AG04449 (cell line): Measurements from ENCODE around the gene AGMO.
"Not testable (repeated sequence)": the region's sequence is repeated elsewhere in the genome, so short reads cannot be mapped to it uniquely, and the experiment has no call there.

Experiments
- CTCF ChIA-PET: fragments of 350-600 bp; formaldehyde crosslinking; extraction: SDS; loops from one replicate; lab custom pipeline; 2021; ENCODE audit warnings: antibody characterized with exemption; lab: Yijun Ruan, JAX
- POLR2A ChIA-PET: fragments of 400-600, 350-600 bp; formaldehyde crosslinking; extraction: SDS; loops from one replicate; lab custom pipeline; 2020; ENCODE audit warnings: antibody characterized with exemption, inconsistent platforms; lab: Yijun Ruan, JAX
- DNase-seq: peaks from one replicate; pipeline ENCODE4 v3.0.0-alpha.2; 2010; ENCODE audit warnings: low read depth, low spot score
- H3K4me3 ChIP-seq: 2 replicates; pipeline ENCODE4 v1.5.1; 2011; ENCODE audit warnings: low read depth, mild to moderate bottlenecking, control low read depth, low read length
- TF ChIP-seq, protein P1 (sequence below): IDR thresholded peaks from one replicate; pipeline ENCODE4 v1.5.1; 2011; ENCODE audit warnings: mild to moderate bottlenecking, moderate library complexity, low read length, control low read depth, inconsistent platforms; ENCODE audit not compliant: insufficient read depth; ENCODE audit errors: missing control alignments

AGMO gene

DNA sequence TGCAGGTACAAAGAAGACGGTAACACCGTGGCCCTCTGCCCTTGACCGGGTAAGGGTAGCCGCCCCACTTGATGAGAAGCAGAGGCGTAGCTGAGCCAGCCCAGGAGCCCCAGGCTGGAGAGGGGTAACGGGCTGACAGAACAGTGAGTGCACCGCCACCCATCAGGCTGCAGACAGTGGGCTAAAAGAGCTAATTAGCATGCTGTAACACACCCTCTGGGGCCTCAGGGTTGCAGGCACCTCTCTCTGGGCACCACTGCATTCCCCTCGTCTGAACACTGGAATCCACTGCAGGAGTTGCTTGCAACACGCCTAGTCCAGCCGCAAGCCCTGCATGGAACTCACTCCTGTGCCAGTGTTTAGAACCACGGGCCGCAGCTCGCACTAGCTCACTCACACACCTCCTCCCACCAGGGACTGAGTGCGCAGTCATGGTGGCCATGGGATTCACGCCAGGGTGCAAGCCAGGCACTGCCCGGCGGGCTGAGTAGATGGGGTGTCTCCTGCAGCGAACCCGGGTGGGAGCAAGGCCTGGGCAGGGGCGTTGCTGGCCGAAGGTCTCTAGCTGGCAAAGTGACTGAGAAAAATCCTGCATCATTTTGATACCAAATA lies 36.1 kb downstream of the AGMO start:
- CTCF ChIA-PET: no interaction called here

DNA sequence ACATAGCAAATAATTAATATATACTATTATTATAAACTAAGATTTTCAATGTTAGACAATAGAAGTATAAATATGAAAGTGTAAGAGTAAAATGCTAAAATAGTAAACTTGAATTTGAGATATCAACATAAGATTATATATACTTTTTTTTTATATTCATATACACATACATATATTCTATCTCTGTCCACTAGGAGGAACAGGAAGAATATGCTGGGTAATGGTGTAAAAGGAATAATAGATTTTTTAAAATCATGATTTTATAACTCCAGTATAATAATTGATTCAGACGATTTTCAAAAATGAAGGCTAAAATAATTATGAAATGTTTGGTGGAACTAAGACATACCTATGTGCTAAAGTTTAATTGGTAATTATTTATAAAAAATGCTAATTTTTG lies 37.7 kb downstream of the AGMO start:
- TF ChIP-seq, protein P1, sequence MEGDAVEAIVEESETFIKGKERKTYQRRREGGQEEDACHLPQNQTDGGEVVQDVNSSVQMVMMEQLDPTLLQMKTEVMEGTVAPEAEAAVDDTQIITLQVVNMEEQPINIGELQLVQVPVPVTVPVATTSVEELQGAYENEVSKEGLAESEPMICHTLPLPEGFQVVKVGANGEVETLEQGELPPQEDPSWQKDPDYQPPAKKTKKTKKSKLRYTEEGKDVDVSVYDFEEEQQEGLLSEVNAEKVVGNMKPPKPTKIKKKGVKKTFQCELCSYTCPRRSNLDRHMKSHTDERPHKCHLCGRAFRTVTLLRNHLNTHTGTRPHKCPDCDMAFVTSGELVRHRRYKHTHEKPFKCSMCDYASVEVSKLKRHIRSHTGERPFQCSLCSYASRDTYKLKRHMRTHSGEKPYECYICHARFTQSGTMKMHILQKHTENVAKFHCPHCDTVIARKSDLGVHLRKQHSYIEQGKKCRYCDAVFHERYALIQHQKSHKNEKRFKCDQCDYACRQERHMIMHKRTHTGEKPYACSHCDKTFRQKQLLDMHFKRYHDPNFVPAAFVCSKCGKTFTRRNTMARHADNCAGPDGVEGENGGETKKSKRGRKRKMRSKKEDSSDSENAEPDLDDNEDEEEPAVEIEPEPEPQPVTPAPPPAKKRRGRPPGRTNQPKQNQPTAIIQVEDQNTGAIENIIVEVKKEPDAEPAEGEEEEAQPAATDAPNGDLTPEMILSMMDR: no peak
- DNase-seq: no peak
- H3K4me3 ChIP-seq: no peak overlapping the region
- CTCF ChIA-PET: no interaction called here
- POLR2A ChIA-PET: no interaction called here

More for the DNA sequence above, 36.1 kb downstream of the AGMO start:
- no peak for DNase-seq
- POLR2A ChIA-PET: no interaction called here
- no peak overlapping the region for H3K4me3 ChIP-seq
- TF ChIP-seq, protein P1: no peak

DNA sequence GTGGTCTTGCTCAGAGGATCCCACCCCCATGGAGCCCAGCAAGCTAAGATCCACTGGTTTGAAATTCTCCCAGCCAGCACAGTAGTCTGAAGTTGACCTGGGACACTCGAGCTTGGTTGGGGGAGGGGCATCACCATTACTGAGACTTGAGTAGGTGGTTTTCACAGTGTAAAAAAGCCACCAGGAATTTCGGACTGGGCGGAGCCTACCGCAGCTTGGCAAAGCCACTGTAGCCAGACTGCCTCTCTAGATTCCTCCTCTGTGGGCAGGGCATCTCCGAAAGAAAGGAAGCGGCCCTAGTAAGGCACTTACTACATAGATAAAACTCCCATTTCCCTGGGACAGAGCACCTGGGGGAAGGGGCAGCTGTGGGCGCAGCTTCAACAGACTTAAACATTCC lies 44.0 kb downstream of the AGMO start:
- H3K4me3 ChIP-seq, DNase-seq, CTCF ChIA-PET, POLR2A ChIA-PET: not testable (repeated sequence)

DNA sequence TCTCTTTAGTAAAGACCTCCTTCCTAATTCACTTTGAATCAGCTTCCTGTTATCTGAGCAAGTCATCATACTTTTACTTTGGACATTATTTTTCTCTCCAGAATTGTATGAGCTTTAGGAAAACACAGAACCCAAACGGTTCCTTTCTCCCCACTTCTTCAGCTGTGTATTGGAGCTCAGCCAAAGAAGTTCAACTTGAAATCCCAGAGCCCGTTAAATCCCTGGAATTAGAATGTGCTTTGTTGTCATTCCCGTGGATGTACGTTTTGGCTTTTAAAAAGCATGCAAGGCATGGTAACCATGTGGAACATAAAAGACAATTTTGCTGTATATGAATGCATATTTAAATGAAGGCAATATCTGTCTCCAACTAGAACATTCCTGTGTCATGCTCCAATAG lies 46.6 kb downstream of the AGMO start:
- no peak overlapping the region; the same call in 1 of the 2 replicates for H3K4me3 ChIP-seq
- TF ChIP-seq, protein P1: no peak
- ChIA-PET POLR2A (no interaction called here), CTCF (no interaction called here)
- peak; percentile 33 for DNase-seq

DNA sequence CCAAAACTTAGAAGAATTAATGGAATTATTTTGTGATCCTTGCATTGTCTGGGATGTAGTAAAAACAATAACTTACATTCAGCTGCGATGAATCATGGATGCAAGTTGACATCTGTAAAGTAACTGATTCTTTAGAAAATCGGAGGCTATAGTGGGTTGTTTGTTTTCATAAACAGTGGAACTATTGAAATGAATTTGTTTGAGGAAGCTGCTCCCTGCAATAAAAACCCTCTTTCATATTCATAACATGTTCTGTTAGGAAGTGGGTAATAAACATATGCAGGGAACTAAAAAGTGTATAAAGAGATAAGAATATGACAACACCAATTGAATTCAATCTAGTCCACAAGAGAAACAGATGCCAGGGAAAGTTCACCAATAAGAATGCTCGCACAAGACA lies 53.6 kb downstream of the AGMO start:
- ChIA-PET CTCF (no interaction called here), POLR2A (no interaction called here)
- TF ChIP-seq, protein P1: no peak
- DNase-seq: no peak
- H3K4me3 ChIP-seq: no peak overlapping the region

DNA sequence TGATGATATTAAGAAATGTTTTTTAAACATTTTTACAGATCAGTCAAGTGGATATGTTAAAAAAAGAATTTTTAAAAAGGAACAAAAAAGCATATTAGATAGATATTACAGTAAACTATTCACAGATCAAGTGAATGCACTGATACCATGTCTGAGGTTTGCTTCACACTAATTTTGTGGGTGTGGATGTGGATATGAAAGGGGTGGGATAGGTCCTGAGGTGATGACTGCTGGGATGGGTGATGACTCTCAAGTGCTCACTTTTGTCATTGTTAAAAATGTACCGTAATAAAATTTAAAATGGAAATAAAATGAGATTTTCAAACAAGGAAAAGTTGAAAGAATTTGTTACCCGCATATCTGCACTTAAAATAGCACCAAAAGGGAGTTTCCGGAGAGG lies 54.1 kb downstream of the AGMO start:
- ChIA-PET CTCF (no interaction called here), POLR2A (no interaction called here)
- DNase-seq: no peak
- no peak overlapping the region for H3K4me3 ChIP-seq
- TF ChIP-seq, protein P1: no peak

DNA sequence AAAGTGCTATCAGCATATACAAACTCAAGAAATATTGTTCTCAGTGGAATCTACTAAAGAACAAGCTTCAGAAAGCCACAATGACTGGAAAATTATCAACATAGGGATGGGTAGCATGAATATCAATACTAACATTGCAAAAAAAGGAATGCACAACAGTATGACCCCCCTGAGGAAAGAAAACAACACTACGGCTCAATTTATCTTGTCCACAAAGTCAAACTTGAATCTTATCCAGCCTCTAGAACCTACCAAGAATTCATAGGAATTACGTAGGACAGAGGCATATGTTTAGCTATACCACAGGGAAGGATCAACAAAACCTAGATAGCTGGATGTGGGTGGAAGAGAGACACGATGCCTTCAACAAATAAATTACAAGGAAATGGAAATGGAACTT lies 54.6 kb downstream of the AGMO start:
- CTCF ChIA-PET: no interaction called here
- DNase-seq: no peak
- TF ChIP-seq, protein P1: no peak
- H3K4me3 ChIP-seq: no peak overlapping the region
- POLR2A ChIA-PET: no interaction called here
